Ureter (tissue), 1 donor: ENCODE results near the gene RNF4. TPM values are rescaled to one million over a fixed set of nuclear protein-coding genes. Genes with fewer than 3 reads are reported as not detected.

Experiments
- DNase-seq: peaks from one replicate; pipeline ENCODE4 v3.0.0-alpha.2; 2020; ENCODE audit warnings: low spot score
- total RNA-seq: library from RNA; stranded (reverse); gene quantifications from one replicate; pipeline ENCODE4 v1.2.4, GENCODE V29; 2023
- donor health status: DM: yes; HTN: yes; CAD: no.

Gene RNF4
- total RNA-seq, 1 donor from 2014 or later, result 76.9 TPM

- no peak for DNase-seq
These were observed 31.3 kb upstream of the RNF4 start for GRCh38 chr4:2437475-2438215.

- no peak for DNase-seq
These were observed 29.8 kb upstream of the RNF4 start for GRCh38 chr4:2438822-2439718.

- no peak for DNase-seq
These were observed 27.3 kb upstream of the RNF4 start for GRCh38 chr4:2441393-2442174.

GRCh38 chr4:2442175-2442993 lies 26.5 kb upstream of the RNF4 start:
- no peak for DNase-seq

GRCh38 chr4:2443061-2443730 lies 25.7 kb upstream of the RNF4 start:
- no peak for DNase-seq

- no peak for DNase-seq
These were observed 24.8 kb upstream of the RNF4 start for GRCh38 chr4:2443956-2444740.

GRCh38 chr4:2445130-2445529 lies 23.8 kb upstream of the RNF4 start:
- DNase-seq, result no peak

GRCh38 chr4:2445571-2445970 lies 23.3 kb upstream of the RNF4 start:
- no peak for DNase-seq

- DNase-seq, result no peak
These were observed 22.0 kb upstream of the RNF4 start for GRCh38 chr4:2446656-2447564.

GRCh38 chr4:2448589-2448988 lies 20.3 kb upstream of the RNF4 start:
- DNase-seq, result no peak

- no peak for DNase-seq
These were observed 19.9 kb upstream of the RNF4 start for GRCh38 chr4:2449051-2449450.

GRCh38 chr4:2449511-2450392 lies 19.2 kb upstream of the RNF4 start:
- DNase-seq, result no peak

- no peak for DNase-seq
These were observed 18.4 kb upstream of the RNF4 start for GRCh38 chr4:2450394-2451035.

GRCh38 chr4:2451036-2451520 lies 17.8 kb upstream of the RNF4 start:
- no peak for DNase-seq

GRCh38 chr4:2451821-2452785 lies 16.8 kb upstream of the RNF4 start:
- no peak for DNase-seq
